Parathyroid adenoma (tissue), 2 donors: ENCODE results near the gene TXNRD2.

Experiments used
- H2AFZ ChIP-seq: fragments of 300-600 bp; sonication (generic); one replicate; pipeline ENCODE4 v1.7.0; 2017; ENCODE audit warnings: antibody characterized with exemption, mild to moderate bottlenecking
- H3K27ac ChIP-seq: fragments of 300-600 bp; sonication (generic); one replicate; pipeline ENCODE4 v1.7.0; 2017
- H3K27me3 ChIP-seq: fragments of 300-600 bp; sonication (generic); one replicate; pipeline ENCODE4 v1.7.0; 2017; ENCODE audit warnings: low read length; ENCODE audit not compliant: control insufficient read depth, insufficient read depth
- H3K36me3 ChIP-seq: fragments of 300-600 bp; sonication (generic); one replicate; pipeline ENCODE4 v1.7.0; 2017; ENCODE audit warnings: low read length; ENCODE audit not compliant: control insufficient read depth, insufficient read depth
- H3K4me1 ChIP-seq: fragments of 300-600 bp; sonication (generic); one replicate; pipeline ENCODE4 v1.7.0; 2017; ENCODE audit warnings: control low read depth
- H3K4me2 ChIP-seq: fragments of 300-600 bp; sonication (generic); one replicate; pipeline ENCODE4 v1.7.0; 2017; ENCODE audit warnings: low read length
- H3K4me3 ChIP-seq: fragments of 300-600 bp; sonication (generic); one replicate; pipeline ENCODE4 v1.7.0; 2017; ENCODE audit warnings: low read depth, low read length
- H3K79me2 ChIP-seq: fragments of 300-600 bp; sonication (generic); one replicate; pipeline ENCODE4 v1.7.0; 2017; ENCODE audit warnings: control low read depth
- H3K9ac ChIP-seq: fragments of 300-600 bp; sonication (generic); one replicate; pipeline ENCODE4 v1.7.0; 2017; ENCODE audit warnings: mild to moderate bottlenecking
- H3K9me3 ChIP-seq: fragments of 300-600 bp; sonication (generic); one replicate; pipeline ENCODE4 v1.7.0; 2017; ENCODE audit warnings: low read length; ENCODE audit not compliant: control insufficient read depth
- TF ChIP-seq, protein P1 (sequence below): fragments of 300-600 bp; sonication (generic); IDR thresholded peaks from one replicate; pipeline ENCODE4 v1.7.0; 2017; ENCODE audit warnings: antibody characterized with exemption, mild to moderate bottlenecking
- donor health status: primary hyperparathyroidism.

TXNRD2 gene

GRCh38 chr22:19877626-19878339, 63.8 kb downstream of the TXNRD2 start:
- Histone ChIP-seq H2AFZ (no peak overlapping the region), H3K27ac (no peak overlapping the region), H3K9me3 (no peaks in the 10 kb centered on the region), H3K9ac (no peak overlapping the region), H3K4me3 (no peak overlapping the region), H3K27me3 (no peaks in the 10 kb centered on the region), H3K79me2 (no peaks in the 10 kb centered on the region), H3K4me1 (peaks cover 3% of the 10 kb centered on the region), H3K4me2 (no peak overlapping the region), H3K36me3 (no peaks in the 10 kb centered on the region)
- TF ChIP-seq, protein P1, sequence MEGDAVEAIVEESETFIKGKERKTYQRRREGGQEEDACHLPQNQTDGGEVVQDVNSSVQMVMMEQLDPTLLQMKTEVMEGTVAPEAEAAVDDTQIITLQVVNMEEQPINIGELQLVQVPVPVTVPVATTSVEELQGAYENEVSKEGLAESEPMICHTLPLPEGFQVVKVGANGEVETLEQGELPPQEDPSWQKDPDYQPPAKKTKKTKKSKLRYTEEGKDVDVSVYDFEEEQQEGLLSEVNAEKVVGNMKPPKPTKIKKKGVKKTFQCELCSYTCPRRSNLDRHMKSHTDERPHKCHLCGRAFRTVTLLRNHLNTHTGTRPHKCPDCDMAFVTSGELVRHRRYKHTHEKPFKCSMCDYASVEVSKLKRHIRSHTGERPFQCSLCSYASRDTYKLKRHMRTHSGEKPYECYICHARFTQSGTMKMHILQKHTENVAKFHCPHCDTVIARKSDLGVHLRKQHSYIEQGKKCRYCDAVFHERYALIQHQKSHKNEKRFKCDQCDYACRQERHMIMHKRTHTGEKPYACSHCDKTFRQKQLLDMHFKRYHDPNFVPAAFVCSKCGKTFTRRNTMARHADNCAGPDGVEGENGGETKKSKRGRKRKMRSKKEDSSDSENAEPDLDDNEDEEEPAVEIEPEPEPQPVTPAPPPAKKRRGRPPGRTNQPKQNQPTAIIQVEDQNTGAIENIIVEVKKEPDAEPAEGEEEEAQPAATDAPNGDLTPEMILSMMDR = no peak

GRCh38 chr22:19876941-19877625, 64.5 kb downstream of the TXNRD2 start:
- Histone ChIP-seq H3K4me2 (no peak overlapping the region), H3K9ac (no peak overlapping the region), H3K79me2 (no peaks in the 10 kb centered on the region), H3K36me3 (no peaks in the 10 kb centered on the region), H3K27me3 (no peaks in the 10 kb centered on the region), H3K4me3 (no peak overlapping the region), H3K27ac (no peak overlapping the region), H2AFZ (no peak overlapping the region), H3K9me3 (no peaks in the 10 kb centered on the region), H3K4me1 (peaks cover 3% of the 10 kb centered on the region)
- TF ChIP-seq, protein P1 = no peak

DNA sequence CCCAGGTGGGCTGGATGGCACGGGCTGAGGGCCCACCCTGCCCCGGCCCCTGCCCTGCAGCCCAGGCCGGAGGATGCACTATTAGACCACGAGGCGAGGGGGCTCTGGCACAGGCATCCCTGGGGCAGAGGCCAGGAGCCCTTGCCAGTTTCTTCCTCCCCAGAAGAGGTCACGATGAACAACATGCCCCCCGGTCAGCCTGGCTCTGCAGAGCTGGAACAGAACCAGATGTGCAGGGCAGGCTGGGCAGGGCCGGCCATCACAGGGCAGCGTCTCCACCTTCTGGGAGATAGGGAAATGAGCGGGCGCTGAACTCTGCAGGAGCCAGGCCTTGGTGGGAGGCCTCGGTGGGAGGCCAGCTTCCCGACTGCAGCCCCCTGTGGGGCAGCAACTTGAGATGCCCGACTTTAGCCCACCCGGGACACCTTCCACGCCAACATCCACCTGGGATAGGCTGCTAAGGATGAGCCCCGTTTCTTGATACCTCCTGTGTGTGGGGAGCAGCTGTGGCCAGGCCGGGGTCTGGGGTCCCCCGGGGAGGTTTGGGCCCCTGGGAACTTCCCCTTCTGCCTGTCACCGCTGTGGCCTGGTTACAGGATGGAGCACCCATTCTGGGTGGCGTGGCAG, 65.2 kb downstream of the TXNRD2 start:
- Histone ChIP-seq H3K4me2 (no peak overlapping the region), H3K9me3 (no peaks in the 10 kb centered on the region), H3K27me3 (no peaks in the 10 kb centered on the region), H3K4me1 (peaks cover 3% of the 10 kb centered on the region), H3K27ac (no peak overlapping the region), H3K79me2 (no peaks in the 10 kb centered on the region), H3K36me3 (no peaks in the 10 kb centered on the region), H3K9ac (no peak overlapping the region), H2AFZ (no peak overlapping the region), H3K4me3 (no peak overlapping the region)
- TF ChIP-seq, protein P1 = no peak

GRCh38 chr22:19875531-19876313, 65.9 kb downstream of the TXNRD2 start:
- H3K27ac ChIP-seq = no peak overlapping the region
- H3K4me3 ChIP-seq = no peak overlapping the region
- no peaks in the 10 kb centered on the region for H3K36me3 ChIP-seq
- TF ChIP-seq, protein P1 = no peak
- H3K27me3 ChIP-seq = no peaks in the 10 kb centered on the region
- H3K9me3 ChIP-seq = no peaks in the 10 kb centered on the region
- H3K9ac ChIP-seq = no peak overlapping the region
- no peaks in the 10 kb centered on the region for H3K79me2 ChIP-seq
- no peaks in the 10 kb centered on the region for H3K4me1 ChIP-seq
- no peak overlapping the region for H2AFZ ChIP-seq
- no peak overlapping the region for H3K4me2 ChIP-seq
